ENCODE results near the gene PEAR1.

Gene PEAR1

DNA sequence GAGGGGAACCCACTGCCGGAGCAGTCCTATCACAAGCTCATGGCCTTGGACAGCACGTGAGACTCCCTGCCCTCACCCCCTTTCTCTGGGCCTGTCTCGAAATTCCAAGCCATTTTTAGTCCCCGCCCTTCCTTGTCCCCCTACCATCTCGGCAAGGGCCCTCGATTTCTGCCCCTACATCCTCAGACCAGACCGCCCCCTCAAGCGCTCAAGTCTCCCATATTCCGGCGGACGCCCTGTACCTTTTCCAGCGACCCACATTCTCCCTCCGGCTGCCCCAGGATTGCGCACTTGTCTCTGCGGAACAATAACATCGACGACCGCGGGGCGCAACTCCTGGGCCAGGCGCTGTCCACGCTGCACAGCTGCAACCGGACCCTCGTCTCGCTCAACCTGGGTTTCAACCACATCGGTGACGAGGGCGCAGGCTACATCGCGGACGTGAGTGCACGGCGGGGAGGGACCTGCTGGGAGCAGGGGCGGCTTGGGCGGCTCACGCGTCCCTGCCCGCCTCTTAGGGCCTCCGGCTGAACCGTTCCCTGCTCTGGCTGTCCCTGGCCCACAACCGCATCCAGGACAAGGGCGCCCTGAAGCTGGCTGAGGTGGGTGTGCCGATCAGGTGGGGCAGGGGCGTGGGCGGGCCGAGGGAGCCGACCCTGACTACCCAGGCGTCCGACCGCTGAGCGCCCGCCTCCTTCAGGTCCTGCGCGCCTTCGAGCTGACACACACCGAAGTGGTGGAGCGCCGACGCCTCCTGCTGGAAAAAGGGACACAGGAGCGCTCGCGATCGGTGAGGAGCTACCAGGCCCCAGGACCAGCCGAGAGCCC lies 33.9 kb downstream of the PEAR1 start:
- DNase-seq (ENCODE audit: low spot score): peak; percentile 68
- TF ChIP-seq, protein P1, sequence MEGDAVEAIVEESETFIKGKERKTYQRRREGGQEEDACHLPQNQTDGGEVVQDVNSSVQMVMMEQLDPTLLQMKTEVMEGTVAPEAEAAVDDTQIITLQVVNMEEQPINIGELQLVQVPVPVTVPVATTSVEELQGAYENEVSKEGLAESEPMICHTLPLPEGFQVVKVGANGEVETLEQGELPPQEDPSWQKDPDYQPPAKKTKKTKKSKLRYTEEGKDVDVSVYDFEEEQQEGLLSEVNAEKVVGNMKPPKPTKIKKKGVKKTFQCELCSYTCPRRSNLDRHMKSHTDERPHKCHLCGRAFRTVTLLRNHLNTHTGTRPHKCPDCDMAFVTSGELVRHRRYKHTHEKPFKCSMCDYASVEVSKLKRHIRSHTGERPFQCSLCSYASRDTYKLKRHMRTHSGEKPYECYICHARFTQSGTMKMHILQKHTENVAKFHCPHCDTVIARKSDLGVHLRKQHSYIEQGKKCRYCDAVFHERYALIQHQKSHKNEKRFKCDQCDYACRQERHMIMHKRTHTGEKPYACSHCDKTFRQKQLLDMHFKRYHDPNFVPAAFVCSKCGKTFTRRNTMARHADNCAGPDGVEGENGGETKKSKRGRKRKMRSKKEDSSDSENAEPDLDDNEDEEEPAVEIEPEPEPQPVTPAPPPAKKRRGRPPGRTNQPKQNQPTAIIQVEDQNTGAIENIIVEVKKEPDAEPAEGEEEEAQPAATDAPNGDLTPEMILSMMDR (IDR thresholded peaks at IDR 0.05; ENCODE audit: extremely low read depth, insufficient read depth, missing control alignments): peak; percentile 55
- in situ Hi-C loops (cut with MboI; ENCODE audit: low pct_unique_long_range_greater_than_20kb, low sequenced_read_pairs, unreplicated experiment): no loop called here

DNA sequence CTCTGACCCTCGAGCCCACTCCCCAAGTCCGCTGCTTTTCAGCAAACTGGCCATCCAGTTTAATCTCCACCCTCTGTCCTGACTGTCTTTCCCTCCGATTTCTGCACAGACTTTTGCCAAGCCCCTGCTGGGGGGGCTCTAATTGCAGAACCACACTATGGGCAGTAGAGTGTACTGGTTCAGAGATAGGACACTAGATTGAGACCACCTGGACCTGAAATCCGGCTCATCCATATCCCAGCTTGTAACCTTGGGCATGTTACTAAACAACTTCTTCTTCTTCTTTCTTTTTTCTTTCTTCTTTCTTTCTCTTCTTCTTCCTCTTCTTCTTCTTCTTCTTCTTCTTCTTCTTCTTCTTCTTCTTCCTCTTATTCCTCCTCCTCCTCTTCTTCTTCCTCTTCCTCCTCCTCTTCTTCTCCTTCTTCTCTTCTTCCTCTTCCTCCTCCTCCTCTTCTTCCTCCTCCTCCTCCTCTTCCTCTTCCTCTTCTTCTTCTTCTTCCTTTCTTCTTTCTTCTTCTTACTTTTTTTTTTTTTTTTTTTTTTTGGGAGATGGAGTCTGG lies 34.6 kb downstream of the PEAR1 start:
- TF ChIP-seq, protein P1 (IDR thresholded peaks at IDR 0.05; ENCODE audit: extremely low read depth, insufficient read depth, missing control alignments): no peak
- in situ Hi-C loops (cut with MboI; ENCODE audit: low pct_unique_long_range_greater_than_20kb, low sequenced_read_pairs, unreplicated experiment): no loop called here
- no peak for DNase-seq (ENCODE audit: low spot score)

DNA sequence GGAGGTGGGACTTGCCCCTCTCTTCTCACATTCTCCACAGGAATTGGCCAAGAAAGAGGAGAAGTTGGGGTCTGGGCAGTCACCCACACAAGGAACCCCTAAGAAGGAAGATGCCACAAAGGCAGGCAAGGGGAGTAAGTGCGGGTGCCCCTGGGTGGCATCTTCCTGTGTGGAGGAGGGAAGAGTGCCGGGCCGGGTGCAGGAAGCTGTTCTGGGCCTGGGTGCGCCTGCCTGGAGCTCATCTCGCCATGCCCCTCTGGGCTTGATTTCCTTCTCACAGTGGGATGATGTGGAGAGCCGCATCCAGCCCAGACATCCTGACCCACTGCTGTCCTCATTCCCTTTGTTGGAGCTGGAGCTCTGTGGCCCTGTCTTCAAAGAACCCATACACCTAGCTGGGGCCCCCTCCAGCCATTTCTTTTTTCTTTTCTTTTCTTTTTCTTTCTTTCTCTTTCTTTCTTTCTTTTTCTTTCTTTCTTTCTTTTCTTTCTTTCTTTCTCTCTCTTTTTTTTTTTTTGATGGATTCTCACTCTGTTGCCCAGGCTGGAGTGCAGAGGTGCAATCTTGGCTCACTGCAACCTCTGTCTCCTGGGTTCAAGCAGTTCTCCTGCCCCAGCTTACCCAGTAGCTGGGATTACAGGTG lies 36.2 kb downstream of the PEAR1 start:
- in situ Hi-C loops (cut with MboI; ENCODE audit: low pct_unique_long_range_greater_than_20kb, low sequenced_read_pairs, unreplicated experiment): no loop called here
- TF ChIP-seq, protein P1 (IDR thresholded peaks at IDR 0.05; ENCODE audit: extremely low read depth, insufficient read depth, missing control alignments): no peak
- DNase-seq (ENCODE audit: low spot score): no peak

DNA sequence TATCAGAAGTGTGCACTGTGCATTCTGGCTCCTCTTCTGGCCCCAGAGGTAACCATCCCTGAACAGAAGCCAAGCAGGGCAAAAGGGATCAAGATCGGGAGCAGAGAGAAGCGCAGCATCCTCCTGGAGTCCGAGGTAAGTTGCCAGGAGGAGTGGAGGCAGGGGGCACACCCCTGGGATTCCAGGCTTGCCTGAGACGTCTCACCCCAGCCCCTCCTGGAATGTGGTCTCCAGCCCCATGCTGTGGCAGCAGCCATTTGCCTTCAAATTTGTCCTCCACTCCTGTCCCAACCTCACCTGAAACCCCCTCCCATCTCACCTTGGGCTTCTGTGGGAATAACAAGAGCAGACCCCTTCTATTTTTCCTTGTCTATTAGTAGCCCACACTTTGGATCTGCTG lies 37.0 kb downstream of the PEAR1 start:
- in situ Hi-C loops (cut with MboI; ENCODE audit: low pct_unique_long_range_greater_than_20kb, low sequenced_read_pairs, unreplicated experiment): no loop called here
- DNase-seq (ENCODE audit: low spot score): no peak
- TF ChIP-seq, protein P1 (IDR thresholded peaks at IDR 0.05; ENCODE audit: extremely low read depth, insufficient read depth, missing control alignments): no peak

DNA sequence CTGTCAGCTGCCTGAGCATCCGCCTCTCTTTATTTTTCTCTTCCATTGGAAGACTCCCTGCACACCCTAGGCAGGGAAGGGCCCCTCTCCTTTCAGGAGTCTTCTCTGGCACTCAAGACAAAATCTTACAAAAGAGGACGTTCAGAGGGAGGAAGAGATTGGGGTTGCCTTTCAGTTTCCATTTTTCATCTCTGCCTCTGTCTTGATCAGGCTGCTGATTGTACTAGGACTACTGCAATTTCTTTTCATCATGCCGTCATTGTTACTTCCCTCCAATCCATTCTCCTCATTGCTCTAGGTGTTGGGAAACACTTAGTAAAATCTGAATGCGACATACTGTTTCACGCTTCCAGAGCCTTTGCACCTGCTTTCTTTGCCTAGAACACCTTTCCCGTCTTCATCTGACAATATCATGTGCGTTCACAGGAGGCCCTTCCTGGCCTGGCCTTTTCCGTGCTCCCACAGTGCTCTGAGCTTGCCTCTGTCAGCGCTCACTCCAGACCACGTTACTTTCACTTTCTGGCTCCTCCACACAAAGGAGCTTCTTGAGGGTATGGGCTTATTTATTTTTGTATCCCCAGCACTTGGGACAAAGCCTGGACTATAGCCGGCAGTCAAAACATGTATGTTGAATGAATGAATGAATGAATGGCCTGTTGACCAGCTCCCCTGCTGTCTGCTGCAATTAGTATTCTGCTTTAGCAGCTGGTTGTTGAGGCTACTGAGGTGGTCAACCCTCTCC lies 37.9 kb downstream of the PEAR1 start:
- no peak for DNase-seq (ENCODE audit: low spot score)
- TF ChIP-seq, protein P1 (IDR thresholded peaks at IDR 0.05; ENCODE audit: extremely low read depth, insufficient read depth, missing control alignments): no peak
- in situ Hi-C loops (cut with MboI; ENCODE audit: low pct_unique_long_range_greater_than_20kb, low sequenced_read_pairs, unreplicated experiment): no loop called here

DNA sequence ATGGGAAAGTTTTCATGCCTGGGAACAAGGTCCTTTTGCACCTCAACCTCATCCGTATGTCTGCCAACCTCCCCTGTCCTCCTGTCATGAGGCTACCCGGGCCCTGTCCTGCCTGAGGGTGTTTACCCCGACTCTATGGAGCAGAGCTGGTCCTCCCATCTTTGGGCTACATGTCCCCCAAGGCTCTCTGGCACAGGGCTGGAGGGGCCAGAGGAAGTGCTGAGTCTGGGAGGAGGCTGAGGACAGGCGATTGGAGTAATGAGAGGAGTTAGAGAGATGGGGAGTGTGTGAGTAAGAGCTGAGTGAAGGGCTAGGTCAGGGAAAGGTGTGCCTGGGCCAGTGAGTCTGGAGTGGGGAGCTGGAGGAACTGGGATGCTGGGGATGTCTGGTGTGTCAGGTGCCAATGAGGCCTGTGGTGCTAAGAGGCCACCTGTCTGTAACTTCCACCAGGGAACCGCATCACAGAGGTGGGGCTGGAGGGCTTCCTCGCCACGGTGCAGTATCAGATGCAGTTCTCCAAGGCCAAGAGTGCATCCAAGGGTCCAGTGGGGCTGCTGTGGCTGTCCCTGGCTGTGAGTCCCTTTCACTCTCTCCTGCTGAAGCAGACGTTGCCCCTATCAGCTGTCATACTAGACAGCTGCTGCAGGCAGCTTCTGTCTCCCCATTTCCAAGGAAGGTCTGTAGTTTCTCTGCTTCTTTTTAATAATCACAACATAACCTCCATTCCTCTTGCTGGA lies 38.6 kb downstream of the PEAR1 start:
- DNase-seq (ENCODE audit: low spot score): no peak
- TF ChIP-seq, protein P1 (IDR thresholded peaks at IDR 0.05; ENCODE audit: extremely low read depth, insufficient read depth, missing control alignments): no peak
- in situ Hi-C loops (cut with MboI; ENCODE audit: low pct_unique_long_range_greater_than_20kb, low sequenced_read_pairs, unreplicated experiment): no loop called here
